Panc1 (cell line): ENCODE results near the gene SLC35F5. TPM values are rescaled to one million over a fixed set of nuclear protein-coding genes. Genes with fewer than 3 reads are reported as not detected.

Source experiments
- ATAC-seq: fragments of 200-7000 bp; cut with Tn5 transposase; 2 replicates; pipeline ENCODE4 v1.9.1; 2020; ENCODE audit warnings: mild to moderate bottlenecking, moderate library complexity
- BruUV-seq: library from RNA; stranded (reverse); fragments of 400-500 nt; replicated peaks from 2 replicates; lab custom pipeline; 2021; lab: Mats Ljungman, UMichigan
- CTCF ChIA-PET: fragments of 300-600 bp; sonication (Branson Sonifier 250); formaldehyde crosslinking; loops from one replicate; lab custom pipeline; 2022; ENCODE audit warnings: antibody characterized with exemption; lab: Charles Lee
- POLR2A ChIA-PET: fragments of 300-600 bp; sonication (Branson Sonifier 250); formaldehyde crosslinking; loops from one replicate; lab custom pipeline; 2022; ENCODE audit warnings: antibody characterized with exemption; lab: Charles Lee
- DNase-seq: peaks from one replicate; pipeline ENCODE4 v3.0.0-alpha.2; 2010; ENCODE audit warnings: low read depth, low spot score
- H3K27ac ChIP-seq: 2 replicates; pipeline ENCODE4 v1.5.1; 2011; ENCODE audit warnings: mild to moderate bottlenecking, low read length, inconsistent platforms
- H3K27me3 ChIP-seq: fragments of 200-500 bp; sonication (Bioruptor generic); 2 replicates; pipeline ENCODE4 v1.6.0; 2014; ENCODE audit warnings: low read length, inconsistent platforms; ENCODE audit not compliant: control insufficient read depth, insufficient read depth
- H3K36me3 ChIP-seq: fragments of 200-500 bp; sonication (Bioruptor generic); 2 replicates; pipeline ENCODE4 v1.5.1; 2014; ENCODE audit warnings: inconsistent platforms, mild to moderate bottlenecking, low read length, moderate library complexity; ENCODE audit not compliant: control insufficient read depth, insufficient read depth
- H3K4me1 ChIP-seq: 2 replicates; pipeline ENCODE4 v1.5.1; 2011; ENCODE audit warnings: inconsistent platforms, mild to moderate bottlenecking, low read length, moderate library complexity; ENCODE audit not compliant: control insufficient read depth, insufficient read depth
- H3K4me3 ChIP-seq, 2 experiments: 2 replicates each; pipeline ENCODE4 v1.5.1; 2011 to 2012; ENCODE audit warnings: low read depth in 2 of 2, low read length in 2 of 2, mild to moderate bottlenecking in 2 of 2, inconsistent platforms in 1 of 2, moderate library complexity in 1 of 2
- H3K9me3 ChIP-seq: fragments of 200-500 bp; sonication (Bioruptor generic); 2 replicates; pipeline ENCODE4 v1.5.1; 2014; ENCODE audit warnings: low read depth, mild to moderate bottlenecking, inconsistent platforms, low read length, moderate library complexity; ENCODE audit not compliant: control insufficient read depth, insufficient read depth
- POLR2AphosphoS5 ChIP-seq: IDR thresholded peaks from 2 replicates; pipeline ENCODE4 v1.6.1; 2012; ENCODE audit warnings: mild to moderate bottlenecking, low read depth, low read length, moderate library complexity
- REST ChIP-seq, 2 experiments: IDR thresholded peaks; 2 replicates each; pipeline ENCODE4 v1.6.1; 2011 to 2012; ENCODE audit warnings: low read depth in 2 of 2, control low read depth in 1 of 2, low read length in 1 of 2, mild to moderate bottlenecking in 1 of 2, moderate library complexity in 1 of 2; ENCODE audit not compliant: insufficient read depth in 1 of 2
- SIN3A ChIP-seq: IDR thresholded peaks from 2 replicates; pipeline ENCODE4 v1.6.1; 2012; ENCODE audit warnings: low read depth, mild to moderate bottlenecking, low read length, moderate library complexity, borderline replicate concordance; ENCODE audit not compliant: insufficient read depth
- TCF7L2 ChIP-seq: IDR thresholded peaks from 2 replicates; pipeline ENCODE4 v1.6.1; 2011; ENCODE audit warnings: mild to moderate bottlenecking, low read depth, low read length, inconsistent platforms
- in situ Hi-C: cut with HindIII; loops from 2 replicates; pipeline ENCODE4 v1.10.0; 2016; ENCODE audit warnings: low sequenced_read_pairs, low pct_unique_long_range_greater_than_20kb
- intact Hi-C: fragments of 100-400 bp; cut with micrococcal nuclease; formaldehyde crosslinking; loops from one replicate; pipeline ENCODE4 v1.10.0; 2022; ENCODE audit not compliant: unreplicated experiment
- total RNA-seq: library from RNA; stranded (reverse); gene quantifications from one replicate; pipeline ENCODE4 v1.2.1, GENCODE V29; 2021; ENCODE audit not compliant: unreplicated experiment
- TF ChIP-seq, protein P1 (sequence below): fragments of 450-650 bp; IDR thresholded peaks from 2 replicates; pipeline ENCODE4 v1.5.1; 2017; ENCODE audit warnings: mild to moderate bottlenecking

SLC35F5 gene
- total RNA-seq, 1 experiment from 2014 or later: 89.8 TPM

GRCh38 chr2:113784823-113785744 is 28.6 kb upstream of the SLC35F5 start:
- Histone ChIP-seq H3K9me3 (no peaks in the 10 kb centered on the region), H3K4me1 (no peaks in the 10 kb centered on the region), H3K4me3 (no peak overlapping the region), H3K27me3 (no peaks in the 10 kb centered on the region), H3K27ac (no peak overlapping the region), H3K36me3 (no peaks in the 10 kb centered on the region)
- ChIA-PET POLR2A (no interaction called here), CTCF (no interaction called here)
- DNase-seq: no peak
- intact Hi-C loops: no loop called here
- TF ChIP-seq SIN3A: no peak
- TF ChIP-seq, protein P1, sequence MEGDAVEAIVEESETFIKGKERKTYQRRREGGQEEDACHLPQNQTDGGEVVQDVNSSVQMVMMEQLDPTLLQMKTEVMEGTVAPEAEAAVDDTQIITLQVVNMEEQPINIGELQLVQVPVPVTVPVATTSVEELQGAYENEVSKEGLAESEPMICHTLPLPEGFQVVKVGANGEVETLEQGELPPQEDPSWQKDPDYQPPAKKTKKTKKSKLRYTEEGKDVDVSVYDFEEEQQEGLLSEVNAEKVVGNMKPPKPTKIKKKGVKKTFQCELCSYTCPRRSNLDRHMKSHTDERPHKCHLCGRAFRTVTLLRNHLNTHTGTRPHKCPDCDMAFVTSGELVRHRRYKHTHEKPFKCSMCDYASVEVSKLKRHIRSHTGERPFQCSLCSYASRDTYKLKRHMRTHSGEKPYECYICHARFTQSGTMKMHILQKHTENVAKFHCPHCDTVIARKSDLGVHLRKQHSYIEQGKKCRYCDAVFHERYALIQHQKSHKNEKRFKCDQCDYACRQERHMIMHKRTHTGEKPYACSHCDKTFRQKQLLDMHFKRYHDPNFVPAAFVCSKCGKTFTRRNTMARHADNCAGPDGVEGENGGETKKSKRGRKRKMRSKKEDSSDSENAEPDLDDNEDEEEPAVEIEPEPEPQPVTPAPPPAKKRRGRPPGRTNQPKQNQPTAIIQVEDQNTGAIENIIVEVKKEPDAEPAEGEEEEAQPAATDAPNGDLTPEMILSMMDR: no peak
- TF ChIP-seq TCF7L2: no peak
- no peak for TF ChIP-seq POLR2AphosphoS5
- in situ Hi-C loops: no loop called here
- no TSS peak for BruUV-seq
- ATAC-seq: no peak

DNA sequence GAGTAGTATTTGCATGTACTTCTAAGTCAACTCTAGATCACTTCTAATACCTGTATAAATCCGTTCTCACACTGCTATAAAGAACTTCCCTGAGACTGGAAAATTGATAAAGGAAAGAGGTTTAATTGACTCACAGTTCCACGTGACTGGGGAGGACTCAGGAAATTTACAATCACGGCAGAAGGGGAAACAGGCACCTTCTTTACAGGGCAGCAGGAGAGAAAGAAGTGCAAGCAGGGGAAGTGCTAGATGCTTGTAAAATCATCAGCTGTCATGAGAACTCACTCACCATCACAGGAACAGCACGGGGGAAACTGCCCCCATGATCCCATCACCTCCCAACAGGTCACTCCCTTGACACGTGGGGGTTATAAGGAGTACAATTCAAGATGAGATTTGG is 24.0 kb upstream of the SLC35F5 start:
- intact Hi-C loops: no loop called here
- TF ChIP-seq, protein P1: no peak
- TF ChIP-seq REST (IDR thresholded peaks at IDR 0.05; ENCODE audit: insufficient read depth in 1 of 2, low read depth in 2 of 2, low read length in 1 of 2) (no peak), TCF7L2 (no peak)
- no peaks in the 10 kb centered on the region for H3K4me1 ChIP-seq
- CTCF ChIA-PET: no interaction called here
- POLR2A ChIA-PET: no interaction called here
- in situ Hi-C loops: no loop called here
- no peaks in the 10 kb centered on the region for H3K27me3 ChIP-seq
- H3K36me3 ChIP-seq: no peaks in the 10 kb centered on the region
- DNase-seq: no peak
- no peaks in the 10 kb centered on the region for H3K9me3 ChIP-seq
- no peak for ATAC-seq
- BruUV-seq: no TSS peak
- H3K4me3 ChIP-seq: no peak overlapping the region
- H3K27ac ChIP-seq: no peak overlapping the region
